Activated naive CD8-positive, alpha-beta T cell (primary cell): ENCODE results near the gene SPAG8.

Experiments
- H3K27ac Mint-ChIP-seq: one replicate; pipeline ENCODE4 v1.8.0; 2021; ENCODE audit warnings: mixed read lengths
- H3K27me3 Mint-ChIP-seq: one replicate; pipeline ENCODE4 v1.8.0; 2021; ENCODE audit warnings: mixed read lengths
- H3K36me3 Mint-ChIP-seq: one replicate; pipeline ENCODE4 v1.8.0; 2021; ENCODE audit warnings: mixed read lengths
- H3K4me1 Mint-ChIP-seq: one replicate; pipeline ENCODE4 v1.8.0; 2021; ENCODE audit warnings: low read depth, mixed read lengths
- H3K4me3 Mint-ChIP-seq: one replicate; pipeline ENCODE4 v1.8.0; 2021; ENCODE audit warnings: mild to moderate bottlenecking, mixed read lengths
- H3K9me3 Mint-ChIP-seq: one replicate; pipeline ENCODE4 v1.8.0; 2021; ENCODE audit warnings: low read depth, mixed read lengths

The SPAG8 gene

GRCh38 chr9:35801328-35802128, 10.5 kb downstream of the SPAG8 start:
- H3K36me3 Mint-ChIP-seq, result peaks cover 17% of the 10 kb centered on the region
- H3K27ac Mint-ChIP-seq, result no peak overlapping the region
- H3K4me1 Mint-ChIP-seq, result peaks cover 17% of the 10 kb centered on the region
- H3K9me3 Mint-ChIP-seq, result no peaks in the 10 kb centered on the region
- H3K27me3 Mint-ChIP-seq, result no peaks in the 10 kb centered on the region
- H3K4me3 Mint-ChIP-seq, result no peak overlapping the region

GRCh38 chr9:35800530-35800929, 11.5 kb downstream of the SPAG8 start:
- Mint-ChIP-seq H3K27me3 (no peaks in the 10 kb centered on the region), H3K36me3 (peaks cover 17% of the 10 kb centered on the region), H3K27ac (no peak overlapping the region), H3K4me3 (no peak overlapping the region), H3K4me1 (peaks cover 17% of the 10 kb centered on the region), H3K9me3 (no peaks in the 10 kb centered on the region)

GRCh38 chr9:35798658-35799374, 13.2 kb downstream of the SPAG8 start:
- Mint-ChIP-seq H3K36me3 (peaks cover 17% of the 10 kb centered on the region), H3K27me3 (no peaks in the 10 kb centered on the region), H3K9me3 (no peaks in the 10 kb centered on the region), H3K4me3 (no peak overlapping the region), H3K4me1 (peaks cover 21% of the 10 kb centered on the region), H3K27ac (peak overlapping the region; percentile 84)

GRCh38 chr9:35797311-35798109, 14.6 kb downstream of the SPAG8 start:
- Mint-ChIP-seq H3K4me3 (no peak overlapping the region), H3K9me3 (no peaks in the 10 kb centered on the region), H3K27ac (no peak overlapping the region), H3K36me3 (peaks cover 16% of the 10 kb centered on the region), H3K4me1 (peaks cover 21% of the 10 kb centered on the region), H3K27me3 (no peaks in the 10 kb centered on the region)

GRCh38 chr9:35795695-35796094, 16.4 kb downstream of the SPAG8 start:
- H3K27me3 Mint-ChIP-seq, result no peaks in the 10 kb centered on the region
- peaks cover 11% of the 10 kb centered on the region for H3K36me3 Mint-ChIP-seq
- no peak overlapping the region for H3K27ac Mint-ChIP-seq
- H3K4me3 Mint-ChIP-seq, result no peak overlapping the region
- H3K4me1 Mint-ChIP-seq, result peaks cover 21% of the 10 kb centered on the region
- no peaks in the 10 kb centered on the region for H3K9me3 Mint-ChIP-seq

GRCh38 chr9:35793461-35793860, 18.6 kb downstream of the SPAG8 start:
- peaks cover 4% of the 10 kb centered on the region for H3K36me3 Mint-ChIP-seq
- peaks cover 16% of the 10 kb centered on the region for H3K4me1 Mint-ChIP-seq
- no peak overlapping the region for H3K27ac Mint-ChIP-seq
- no peaks in the 10 kb centered on the region for H3K9me3 Mint-ChIP-seq
- no peak overlapping the region for H3K4me3 Mint-ChIP-seq
- no peaks in the 10 kb centered on the region for H3K27me3 Mint-ChIP-seq

GRCh38 chr9:35792826-35793225, 19.2 kb downstream of the SPAG8 start:
- Mint-ChIP-seq H3K27ac (no peak overlapping the region), H3K9me3 (no peaks in the 10 kb centered on the region), H3K4me1 (peaks cover 12% of the 10 kb centered on the region), H3K36me3 (peaks cover 4% of the 10 kb centered on the region), H3K4me3 (no peak overlapping the region), H3K27me3 (no peaks in the 10 kb centered on the region)

- peaks cover 9% of the 10 kb centered on the region for H3K4me1 Mint-ChIP-seq
- peaks cover 7% of the 10 kb centered on the region for H3K36me3 Mint-ChIP-seq
- H3K27me3 Mint-ChIP-seq, result no peaks in the 10 kb centered on the region
- H3K4me3 Mint-ChIP-seq, result no peak overlapping the region
- no peaks in the 10 kb centered on the region for H3K9me3 Mint-ChIP-seq
- no peak overlapping the region for H3K27ac Mint-ChIP-seq
Measured at GRCh38 chr9:35792024-35792813, 19.8 kb downstream of the SPAG8 start.

- H3K36me3 Mint-ChIP-seq, result peaks cover 5% of the 10 kb centered on the region
- no peaks in the 10 kb centered on the region for H3K9me3 Mint-ChIP-seq
- H3K4me3 Mint-ChIP-seq, result no peak within 1 kb of the TSS
- peaks cover 6% of the 10 kb centered on the region for H3K4me1 Mint-ChIP-seq
- no peaks in the 10 kb centered on the region for H3K27me3 Mint-ChIP-seq
- H3K27ac Mint-ChIP-seq, result no peak within 1 kb of the TSS
Measured at GRCh38 chr9:35791297-35791921, 20.7 kb downstream of the SPAG8 start, which contains the start of gene NPR2. NPR2 (plus strand) TSS chr9:35791591; CDS start chr9:35792409, 818 bp downstream.

- peaks cover 6% of the 10 kb centered on the region for H3K4me1 Mint-ChIP-seq
- H3K9me3 Mint-ChIP-seq, result no peaks in the 10 kb centered on the region
- peaks cover 7% of the 10 kb centered on the region for H3K36me3 Mint-ChIP-seq
- no peak overlapping the region for H3K4me3 Mint-ChIP-seq
- H3K27me3 Mint-ChIP-seq, result no peaks in the 10 kb centered on the region
- H3K27ac Mint-ChIP-seq, result no peak overlapping the region
Measured at GRCh38 chr9:35790385-35791296, 21.4 kb downstream of the SPAG8 start.

- no peaks in the 10 kb centered on the region for H3K9me3 Mint-ChIP-seq
- no peak overlapping the region for H3K27ac Mint-ChIP-seq
- peaks cover 6% of the 10 kb centered on the region for H3K4me1 Mint-ChIP-seq
- H3K4me3 Mint-ChIP-seq, result no peak overlapping the region
- H3K27me3 Mint-ChIP-seq, result no peaks in the 10 kb centered on the region
- peaks cover 8% of the 10 kb centered on the region for H3K36me3 Mint-ChIP-seq
Measured at GRCh38 chr9:35790025-35790384, 22.1 kb downstream of the SPAG8 start.

- Mint-ChIP-seq H3K27me3 (no peaks in the 10 kb centered on the region), H3K4me3 (no peak overlapping the region), H3K27ac (no peak overlapping the region), H3K4me1 (peaks cover 6% of the 10 kb centered on the region), H3K36me3 (peaks cover 8% of the 10 kb centered on the region), H3K9me3 (no peaks in the 10 kb centered on the region)
Measured at GRCh38 chr9:35789541-35789940, 22.5 kb downstream of the SPAG8 start.

GRCh38 chr9:35783418-35783817, 28.6 kb downstream of the SPAG8 start:
- H3K27ac Mint-ChIP-seq, result no peak overlapping the region
- H3K4me3 Mint-ChIP-seq, result no peak overlapping the region
- no peaks in the 10 kb centered on the region for H3K9me3 Mint-ChIP-seq
- H3K4me1 Mint-ChIP-seq, result no peaks in the 10 kb centered on the region
- no peaks in the 10 kb centered on the region for H3K27me3 Mint-ChIP-seq
- H3K36me3 Mint-ChIP-seq, result peaks cover 19% of the 10 kb centered on the region
